Measurements from ENCODE around the gene HDAC1.
"Not testable (repeated sequence)": the region's sequence is repeated elsewhere in the genome, so short reads cannot be mapped to it uniquely, and the experiment has no call there.

- TF ChIP-seq, protein P1, sequence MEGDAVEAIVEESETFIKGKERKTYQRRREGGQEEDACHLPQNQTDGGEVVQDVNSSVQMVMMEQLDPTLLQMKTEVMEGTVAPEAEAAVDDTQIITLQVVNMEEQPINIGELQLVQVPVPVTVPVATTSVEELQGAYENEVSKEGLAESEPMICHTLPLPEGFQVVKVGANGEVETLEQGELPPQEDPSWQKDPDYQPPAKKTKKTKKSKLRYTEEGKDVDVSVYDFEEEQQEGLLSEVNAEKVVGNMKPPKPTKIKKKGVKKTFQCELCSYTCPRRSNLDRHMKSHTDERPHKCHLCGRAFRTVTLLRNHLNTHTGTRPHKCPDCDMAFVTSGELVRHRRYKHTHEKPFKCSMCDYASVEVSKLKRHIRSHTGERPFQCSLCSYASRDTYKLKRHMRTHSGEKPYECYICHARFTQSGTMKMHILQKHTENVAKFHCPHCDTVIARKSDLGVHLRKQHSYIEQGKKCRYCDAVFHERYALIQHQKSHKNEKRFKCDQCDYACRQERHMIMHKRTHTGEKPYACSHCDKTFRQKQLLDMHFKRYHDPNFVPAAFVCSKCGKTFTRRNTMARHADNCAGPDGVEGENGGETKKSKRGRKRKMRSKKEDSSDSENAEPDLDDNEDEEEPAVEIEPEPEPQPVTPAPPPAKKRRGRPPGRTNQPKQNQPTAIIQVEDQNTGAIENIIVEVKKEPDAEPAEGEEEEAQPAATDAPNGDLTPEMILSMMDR (IDR thresholded peaks at IDR 0.05): not testable (repeated sequence)
- not testable (repeated sequence) for TF ChIP-seq POLR2A (IDR thresholded peaks at IDR 0.05)
Measured at GRCh38 chr1:32298211-32298610, 6.3 kb downstream of the HDAC1 start.
